Measurements from ENCODE around the gene FAT1.
A peak's percentile ranks its signal among the peaks of the same experiment; 100 is the strongest.

Gene FAT1

GRCh38 chr4:186739802-186740434 lies 16.3 kb upstream of the FAT1 start:
- H3K36me3 ChIP-seq (ENCODE audit: low read depth): no peaks in the 10 kb centered on the region
- ATAC-seq (ENCODE audit: low read depth) (no peak), DNase-seq (ENCODE audit: low spot score) (no peak)
- TF ChIP-seq, protein P1, sequence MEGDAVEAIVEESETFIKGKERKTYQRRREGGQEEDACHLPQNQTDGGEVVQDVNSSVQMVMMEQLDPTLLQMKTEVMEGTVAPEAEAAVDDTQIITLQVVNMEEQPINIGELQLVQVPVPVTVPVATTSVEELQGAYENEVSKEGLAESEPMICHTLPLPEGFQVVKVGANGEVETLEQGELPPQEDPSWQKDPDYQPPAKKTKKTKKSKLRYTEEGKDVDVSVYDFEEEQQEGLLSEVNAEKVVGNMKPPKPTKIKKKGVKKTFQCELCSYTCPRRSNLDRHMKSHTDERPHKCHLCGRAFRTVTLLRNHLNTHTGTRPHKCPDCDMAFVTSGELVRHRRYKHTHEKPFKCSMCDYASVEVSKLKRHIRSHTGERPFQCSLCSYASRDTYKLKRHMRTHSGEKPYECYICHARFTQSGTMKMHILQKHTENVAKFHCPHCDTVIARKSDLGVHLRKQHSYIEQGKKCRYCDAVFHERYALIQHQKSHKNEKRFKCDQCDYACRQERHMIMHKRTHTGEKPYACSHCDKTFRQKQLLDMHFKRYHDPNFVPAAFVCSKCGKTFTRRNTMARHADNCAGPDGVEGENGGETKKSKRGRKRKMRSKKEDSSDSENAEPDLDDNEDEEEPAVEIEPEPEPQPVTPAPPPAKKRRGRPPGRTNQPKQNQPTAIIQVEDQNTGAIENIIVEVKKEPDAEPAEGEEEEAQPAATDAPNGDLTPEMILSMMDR (IDR thresholded peaks at IDR 0.05; ENCODE audit: poor library complexity, severe bottlenecking): no peak
- H3K27me3 ChIP-seq (ENCODE audit: insufficient read depth, poor library complexity, severe bottlenecking): no peaks in the 10 kb centered on the region
- no peak overlapping the region for H3K27ac ChIP-seq (ENCODE audit: poor library complexity, severe bottlenecking)
- peaks cover 20% of the 10 kb centered on the region for H3K4me1 ChIP-seq (ENCODE audit: insufficient read depth, poor library complexity, severe bottlenecking)
- no peak overlapping the region for H3K4me3 ChIP-seq (ENCODE audit: severe bottlenecking)
- no peaks in the 10 kb centered on the region for H3K9me3 ChIP-seq (ENCODE audit: severe bottlenecking)

GRCh38 chr4:186739317-186739716 lies 15.7 kb upstream of the FAT1 start:
- TF ChIP-seq, protein P1 (IDR thresholded peaks at IDR 0.05; ENCODE audit: poor library complexity, severe bottlenecking): no peak
- Histone ChIP-seq H3K27ac (ENCODE audit: poor library complexity, severe bottlenecking) (no peak overlapping the region), H3K27me3 (ENCODE audit: insufficient read depth, poor library complexity, severe bottlenecking) (no peaks in the 10 kb centered on the region), H3K4me1 (ENCODE audit: insufficient read depth, poor library complexity, severe bottlenecking) (peaks cover 20% of the 10 kb centered on the region), H3K36me3 (ENCODE audit: low read depth) (no peaks in the 10 kb centered on the region), H3K4me3 (ENCODE audit: severe bottlenecking) (no peak overlapping the region), H3K9me3 (ENCODE audit: severe bottlenecking) (no peaks in the 10 kb centered on the region)
- DNase-seq (ENCODE audit: low spot score) (no peak), ATAC-seq (ENCODE audit: low read depth) (no peak)

DNA sequence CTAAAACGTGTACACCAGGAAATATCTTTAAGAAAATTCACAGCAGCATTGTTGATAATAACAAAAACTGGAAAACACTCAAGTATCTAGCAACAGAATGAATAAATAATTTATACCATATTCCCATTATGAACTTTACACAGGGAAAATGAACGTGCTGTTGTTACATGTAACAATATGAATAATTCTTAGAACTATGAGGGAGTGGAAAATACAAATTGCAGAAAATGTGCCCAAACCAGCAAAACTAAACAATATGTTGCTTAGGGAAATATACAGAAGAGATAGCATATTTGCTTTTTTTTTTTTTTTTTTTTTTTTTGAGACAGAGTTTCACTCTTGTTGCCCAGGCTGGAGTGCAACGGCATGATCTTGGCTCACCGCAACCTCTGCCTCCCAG lies 14.8 kb upstream of the FAT1 start:
- H3K9me3 ChIP-seq (ENCODE audit: severe bottlenecking): no peaks in the 10 kb centered on the region
- H3K36me3 ChIP-seq (ENCODE audit: low read depth): no peaks in the 10 kb centered on the region
- DNase-seq (ENCODE audit: low spot score) (no peak), ATAC-seq (ENCODE audit: low read depth) (no peak)
- TF ChIP-seq, protein P1 (IDR thresholded peaks at IDR 0.05; ENCODE audit: poor library complexity, severe bottlenecking): no peak
- no peak overlapping the region for H3K27ac ChIP-seq (ENCODE audit: poor library complexity, severe bottlenecking)
- H3K4me3 ChIP-seq (ENCODE audit: severe bottlenecking): no peak overlapping the region
- no peaks in the 10 kb centered on the region for H3K27me3 ChIP-seq (ENCODE audit: insufficient read depth, poor library complexity, severe bottlenecking)
- peaks cover 20% of the 10 kb centered on the region for H3K4me1 ChIP-seq (ENCODE audit: insufficient read depth, poor library complexity, severe bottlenecking)

GRCh38 chr4:186737427-186737826 lies 13.8 kb upstream of the FAT1 start:
- no peaks in the 10 kb centered on the region for H3K36me3 ChIP-seq (ENCODE audit: low read depth)
- peak overlapping the region; percentile 92 for H3K27ac ChIP-seq (ENCODE audit: poor library complexity, severe bottlenecking)
- H3K27me3 ChIP-seq (ENCODE audit: insufficient read depth, poor library complexity, severe bottlenecking): no peaks in the 10 kb centered on the region
- H3K4me1 ChIP-seq (ENCODE audit: insufficient read depth, poor library complexity, severe bottlenecking): peaks cover 20% of the 10 kb centered on the region
- ATAC-seq (ENCODE audit: low read depth) (no peak), DNase-seq (ENCODE audit: low spot score) (no peak)
- no peaks in the 10 kb centered on the region for H3K9me3 ChIP-seq (ENCODE audit: severe bottlenecking)
- TF ChIP-seq, protein P1 (IDR thresholded peaks at IDR 0.05; ENCODE audit: poor library complexity, severe bottlenecking): no peak
- H3K4me3 ChIP-seq (ENCODE audit: severe bottlenecking): no peak overlapping the region

DNA sequence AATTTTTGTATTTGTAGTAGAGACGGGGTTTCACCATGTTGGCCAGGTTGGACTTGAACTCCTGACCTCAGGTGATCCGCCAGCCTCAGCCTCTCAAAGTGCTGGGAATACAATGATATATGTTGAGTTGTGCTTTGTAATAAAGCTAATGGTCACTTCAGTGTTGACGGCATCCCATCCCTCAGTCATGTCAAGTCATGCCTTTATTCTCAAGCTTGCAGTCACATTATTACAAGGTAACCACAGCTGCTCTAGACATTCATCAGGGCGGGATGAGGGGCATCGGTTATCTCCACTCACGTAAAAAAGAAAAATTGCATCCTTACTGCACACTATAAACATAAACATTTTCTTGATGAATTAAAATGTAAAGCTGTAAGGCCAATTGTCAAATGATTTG lies 12.8 kb upstream of the FAT1 start:
- Histone ChIP-seq H3K4me1 (ENCODE audit: insufficient read depth, poor library complexity, severe bottlenecking) (peaks cover 20% of the 10 kb centered on the region), H3K4me3 (ENCODE audit: severe bottlenecking) (no peak overlapping the region), H3K36me3 (ENCODE audit: low read depth) (no peaks in the 10 kb centered on the region), H3K27me3 (ENCODE audit: insufficient read depth, poor library complexity, severe bottlenecking) (no peaks in the 10 kb centered on the region), H3K9me3 (ENCODE audit: severe bottlenecking) (no peaks in the 10 kb centered on the region), H3K27ac (ENCODE audit: poor library complexity, severe bottlenecking) (peak overlapping the region; percentile 92)
- DNase-seq (ENCODE audit: low spot score) (no peak), ATAC-seq (ENCODE audit: low read depth) (no peak)
- TF ChIP-seq, protein P1 (IDR thresholded peaks at IDR 0.05; ENCODE audit: poor library complexity, severe bottlenecking): no peak
